Stomach (tissue), 4 donors: ENCODE measurements around the gene EVC2.

ENCODE experiments used
- CTCF ChIP-seq, 7 experiments: fragments of 450-650 bp in 4 of 7; fragments of 200-600 bp in 3 of 7; sonication (generic) in 3 of 7; IDR thresholded peaks; one replicate each; pipeline ENCODE4 v1.5.1; 2016 to 2019; ENCODE audit warnings: antibody characterized with exemption in 7 of 7, control low read depth in 2 of 7, mild to moderate bottlenecking in 1 of 7
- POLR2A ChIP-seq, 4 donors: fragments of 450-650 bp; IDR thresholded peaks; one replicate each; pipeline ENCODE4 v1.6.1; 2016; ENCODE audit warnings: antibody characterized with exemption in 4 of 4, control low read depth in 2 of 4, mild to moderate bottlenecking in 1 of 4, moderate library complexity in 1 of 4
- POLR2AphosphoS5 ChIP-seq, 3 donors: sonication (generic); formaldehyde crosslinking; IDR thresholded peaks; one replicate each; pipeline ENCODE4 v1.6.1; 2016; ENCODE audit warnings: antibody characterized with exemption in 3 of 3

DNA sequence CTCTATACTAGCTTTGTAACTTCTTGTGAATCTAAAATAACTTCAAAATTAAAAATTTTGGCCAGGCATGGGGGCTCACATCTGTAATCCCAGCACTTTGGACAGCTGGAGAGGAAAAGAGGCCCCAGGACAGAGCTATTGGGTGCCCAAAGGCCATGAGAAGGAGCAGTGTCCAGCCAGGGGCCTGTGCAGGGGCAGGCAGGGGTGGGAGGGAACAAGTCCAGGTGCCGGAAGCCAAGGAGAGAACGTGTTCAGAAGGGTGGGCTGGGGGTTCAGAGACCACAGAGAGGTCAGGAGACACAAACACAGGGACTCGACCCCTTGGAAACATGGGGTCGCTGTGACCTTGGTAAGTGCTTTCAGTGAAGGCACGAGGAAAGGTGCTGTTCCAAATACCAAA lies 138.9 kb downstream of the EVC2 start:
- TF ChIP-seq CTCF (IDR thresholded peaks at IDR 0.05) = no peak
- no peak for TF ChIP-seq POLR2A (IDR thresholded peaks at IDR 0.05)
- TF ChIP-seq POLR2AphosphoS5 (IDR thresholded peaks at IDR 0.05) = no peak
